ENCODE measurements around the gene SIN3A. TPM values are rescaled to one million over a fixed set of nuclear protein-coding genes. Genes with fewer than 3 reads are reported as not detected.
"Not testable (repeated sequence)": the region's sequence is repeated elsewhere in the genome, so short reads cannot be mapped to it uniquely, and the experiment has no call there.

SIN3A gene
- polyA plus RNA-seq, 3 donors, result 53.7 to 63.0 (median 57.7) TPM

DNA sequence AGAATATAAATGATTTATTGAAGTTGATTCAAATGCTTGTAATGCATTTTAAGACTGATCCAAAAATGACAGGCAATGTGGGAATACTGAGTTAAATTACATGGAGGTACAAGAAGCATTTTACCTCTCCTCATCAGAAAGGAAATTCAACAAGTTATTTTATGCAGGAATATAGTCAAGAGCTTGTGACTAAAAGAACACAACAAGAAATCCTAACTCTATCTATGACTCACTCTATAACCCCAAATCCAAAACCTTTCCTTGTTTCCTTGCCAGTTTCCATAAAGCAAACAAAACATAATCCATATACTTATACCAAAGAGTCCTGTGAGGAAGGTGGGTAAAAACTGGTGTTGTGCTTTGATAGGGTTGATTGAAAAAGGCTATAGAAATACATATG is 30.8 kb downstream of the SIN3A start:
- DNase-seq (ENCODE audit: extremely low read depth in 1 of 11, low read depth in 9 of 11, low spot score in 4 of 11), result no peak

DNA sequence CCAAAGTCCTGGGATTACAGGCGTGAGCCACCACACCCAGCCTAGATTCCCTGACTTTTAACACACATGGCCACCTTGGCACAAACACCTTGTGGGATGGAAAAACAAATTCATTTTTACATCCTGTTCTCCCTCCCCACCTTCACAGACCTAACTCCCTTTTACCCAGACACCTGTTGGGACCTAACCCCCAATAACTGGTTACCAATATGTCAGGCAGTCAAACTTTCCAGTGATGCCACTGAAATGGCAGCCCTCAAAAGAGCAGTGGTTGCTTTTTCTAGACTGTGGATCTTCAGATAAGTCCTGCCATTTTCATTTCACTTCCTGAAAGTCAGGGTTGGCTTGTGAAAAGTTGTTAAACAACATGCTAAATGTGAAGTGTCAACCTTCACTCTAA is 34.9 kb downstream of the SIN3A start:
- DNase-seq (ENCODE audit: extremely low read depth in 1 of 11, low read depth in 9 of 11, low spot score in 4 of 11), result no peak

DNA sequence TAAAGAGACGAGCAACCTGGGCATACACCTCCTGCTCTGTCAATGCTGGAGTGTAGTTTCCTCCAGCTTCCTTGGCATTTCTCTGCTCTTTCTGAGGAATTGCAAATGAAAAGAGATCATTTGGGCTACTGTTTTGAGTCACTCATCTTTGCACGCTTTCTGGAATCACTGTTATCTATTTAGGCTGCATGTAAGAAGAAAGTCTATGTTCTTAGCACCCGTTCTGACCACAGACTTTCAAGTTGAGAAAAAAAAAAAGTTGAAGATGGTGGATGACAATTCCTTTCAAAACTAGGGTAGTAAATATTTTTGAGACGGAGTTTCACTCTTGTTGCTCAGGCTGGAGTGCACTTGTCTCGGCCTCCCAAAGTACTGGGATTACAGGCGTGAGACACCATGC is 41.3 kb downstream of the SIN3A start:
- DNase-seq (ENCODE audit: extremely low read depth in 1 of 11, low read depth in 9 of 11, low spot score in 4 of 11), result no peak

DNA sequence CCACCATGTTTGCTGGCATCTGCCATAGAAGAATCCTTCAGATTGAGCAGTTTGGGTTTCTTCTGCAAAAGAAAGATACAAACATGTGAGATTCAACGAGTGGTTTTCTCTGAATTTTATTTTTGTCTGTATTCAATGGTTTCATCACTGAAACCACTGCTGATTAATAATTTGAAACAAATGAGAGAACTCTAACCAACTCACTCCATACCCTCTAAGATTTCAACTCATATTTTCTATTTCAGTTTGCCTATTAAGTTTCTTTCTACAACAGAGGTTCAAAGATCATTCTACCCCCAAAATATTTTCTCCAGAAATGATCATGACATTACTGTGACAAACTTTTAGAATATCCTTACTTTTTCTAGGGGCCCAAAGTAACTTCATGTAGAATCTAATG is 44.4 kb downstream of the SIN3A start:
- DNase-seq (ENCODE audit: extremely low read depth in 1 of 11, low read depth in 9 of 11, low spot score in 4 of 11), result no peak

DNA sequence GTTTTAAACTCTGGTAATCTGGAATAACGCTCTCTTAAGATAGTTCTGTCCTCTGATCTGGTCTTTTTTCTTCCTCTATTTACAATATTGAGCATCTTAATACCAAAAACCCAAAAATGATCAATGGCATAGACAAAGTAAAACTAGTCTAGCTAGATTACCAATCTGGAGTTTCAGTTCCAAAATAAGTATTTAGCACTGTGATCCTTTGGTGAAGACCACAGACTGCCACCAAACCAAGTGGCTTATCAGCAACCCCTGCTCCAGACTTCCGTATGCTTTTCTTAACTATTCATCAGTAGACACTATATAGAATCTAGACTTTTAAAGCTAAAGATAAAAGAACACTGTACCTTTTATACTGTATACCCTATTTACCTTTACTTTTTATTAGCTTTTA is 47.6 kb downstream of the SIN3A start:
- no peak for DNase-seq (ENCODE audit: extremely low read depth in 1 of 11, low read depth in 9 of 11, low spot score in 4 of 11)

DNA sequence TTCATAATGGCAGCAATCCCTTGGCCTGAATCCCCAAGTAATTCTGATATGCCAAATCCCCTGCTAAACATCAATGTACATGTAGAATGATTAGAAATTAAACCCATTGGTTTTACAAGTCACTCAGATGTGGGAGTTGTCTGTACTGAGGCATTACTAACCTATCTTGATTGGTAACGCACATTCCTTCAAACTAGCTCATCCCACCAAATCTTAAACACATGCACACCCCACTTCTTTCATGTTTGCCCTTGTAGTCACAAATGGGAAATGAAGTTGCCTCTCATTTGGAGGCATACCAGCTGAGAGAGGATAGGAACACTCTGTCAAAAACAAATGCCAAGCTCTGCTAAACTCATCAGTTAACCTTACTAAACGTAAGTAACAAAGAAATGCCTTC is 54.0 kb downstream of the SIN3A start:
- no peak for DNase-seq (ENCODE audit: extremely low read depth in 1 of 11, low read depth in 9 of 11, low spot score in 4 of 11)

DNA sequence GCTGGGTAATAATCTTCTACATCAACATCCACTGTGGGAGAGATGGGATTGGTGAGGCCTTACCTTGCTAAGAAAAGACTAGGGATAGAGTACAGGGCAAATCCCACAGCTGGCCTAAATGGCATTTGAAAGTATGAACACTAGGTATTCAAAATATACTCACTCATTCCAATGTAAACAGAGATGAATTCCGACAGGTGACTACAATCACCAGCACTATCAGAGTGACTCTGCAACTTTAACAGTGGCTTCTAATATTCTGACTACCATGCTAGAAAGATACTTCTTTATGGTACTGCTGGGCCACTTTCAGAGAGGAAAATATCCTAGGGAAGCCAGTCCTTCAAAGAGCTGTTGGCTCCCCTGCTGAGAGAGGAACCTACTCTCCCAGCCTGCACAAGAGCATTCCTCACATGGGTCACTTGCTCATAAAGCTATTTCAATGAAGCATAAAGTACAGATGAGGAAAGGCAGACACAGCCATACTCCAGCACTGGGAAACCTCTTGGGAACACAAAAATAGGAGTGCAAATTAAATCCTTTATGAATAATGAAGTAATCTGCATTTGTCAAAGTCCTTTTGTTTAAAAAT is 61.6 kb downstream of the SIN3A start:
- DNase-seq (ENCODE audit: extremely low read depth in 1 of 11, low read depth in 9 of 11, low spot score in 4 of 11), result no peak

DNA sequence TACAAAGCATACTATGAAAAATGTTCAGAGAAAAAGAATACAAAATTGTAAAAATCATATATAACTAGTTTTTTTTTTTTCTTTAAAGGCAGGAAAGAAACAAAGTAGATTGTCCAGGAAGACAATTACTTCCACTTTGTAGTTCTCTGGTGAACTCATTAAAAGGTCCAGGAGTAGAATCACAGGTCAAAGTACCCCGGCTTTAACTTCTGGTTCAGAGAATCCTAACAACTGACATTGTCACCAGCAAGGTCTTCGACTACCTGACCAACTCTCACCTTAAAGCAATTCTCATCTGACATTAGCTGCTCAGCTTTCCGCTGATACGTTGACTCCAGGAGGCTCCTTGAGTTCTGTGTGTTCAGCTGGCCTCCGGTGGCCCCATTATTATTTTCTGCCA is 67.5 kb downstream of the SIN3A start:
- not testable (repeated sequence) for DNase-seq (ENCODE audit: extremely low read depth in 1 of 11, low read depth in 9 of 11, low spot score in 4 of 11)

DNA sequence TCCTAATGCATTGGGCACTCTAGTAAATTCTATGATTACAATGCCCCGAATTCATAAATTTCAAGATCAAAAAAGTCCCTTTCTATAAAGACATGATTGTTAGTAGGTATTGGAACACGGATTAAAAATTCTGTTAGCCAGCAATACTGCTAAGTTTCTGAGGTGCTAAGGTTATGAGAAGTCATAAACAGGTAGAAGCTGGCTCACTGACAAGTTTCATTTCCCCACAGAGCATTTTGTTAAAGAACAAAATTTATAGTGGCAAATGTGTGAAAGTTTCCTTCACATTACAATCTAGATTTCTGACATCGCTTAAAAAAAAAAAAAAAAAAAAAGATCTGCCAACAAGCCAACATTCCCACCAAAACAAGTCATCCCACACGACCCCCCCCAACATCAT is 70.7 kb downstream of the SIN3A start:
- no peak for DNase-seq (ENCODE audit: extremely low read depth in 1 of 11, low read depth in 9 of 11, low spot score in 4 of 11)

DNA sequence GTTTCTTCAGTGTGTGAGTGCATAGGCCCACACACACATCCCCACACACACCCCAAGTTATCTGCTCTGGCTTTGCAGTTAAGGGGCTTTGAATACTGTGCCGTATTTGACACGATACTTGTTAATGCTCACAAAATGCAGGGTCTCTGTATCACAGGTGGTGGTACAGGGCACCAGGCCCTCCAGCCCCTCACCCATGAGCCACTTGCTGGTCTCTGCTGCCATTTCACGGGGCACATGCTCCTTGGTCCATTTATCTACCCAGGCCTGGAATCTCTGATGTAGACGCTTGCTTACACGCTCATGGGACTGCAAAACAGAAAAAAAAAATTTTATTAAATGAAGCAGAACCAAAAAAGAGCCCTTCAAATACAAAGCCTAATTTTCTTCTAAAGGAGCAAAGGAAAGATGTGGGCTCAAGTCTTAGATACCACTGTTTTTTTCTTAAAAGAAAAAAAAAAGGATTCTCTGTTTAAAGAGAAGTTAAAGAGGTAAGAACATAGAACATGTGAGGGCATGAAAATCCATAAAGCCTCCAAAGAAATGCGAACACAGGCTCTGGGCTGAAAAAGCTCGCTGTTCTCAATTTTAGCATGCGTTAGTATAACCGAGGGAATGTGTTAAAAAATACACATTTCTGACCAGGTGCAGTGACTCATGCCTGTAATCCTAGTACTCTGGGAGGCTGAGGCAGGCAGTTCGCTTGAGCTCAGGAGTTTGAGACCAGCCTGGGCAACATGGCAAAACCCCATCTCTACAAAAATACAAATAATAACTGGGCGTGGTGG is 79.4 kb downstream of the SIN3A start:
- no peak for DNase-seq (ENCODE audit: extremely low read depth in 1 of 11, low read depth in 9 of 11, low spot score in 4 of 11)

DNA sequence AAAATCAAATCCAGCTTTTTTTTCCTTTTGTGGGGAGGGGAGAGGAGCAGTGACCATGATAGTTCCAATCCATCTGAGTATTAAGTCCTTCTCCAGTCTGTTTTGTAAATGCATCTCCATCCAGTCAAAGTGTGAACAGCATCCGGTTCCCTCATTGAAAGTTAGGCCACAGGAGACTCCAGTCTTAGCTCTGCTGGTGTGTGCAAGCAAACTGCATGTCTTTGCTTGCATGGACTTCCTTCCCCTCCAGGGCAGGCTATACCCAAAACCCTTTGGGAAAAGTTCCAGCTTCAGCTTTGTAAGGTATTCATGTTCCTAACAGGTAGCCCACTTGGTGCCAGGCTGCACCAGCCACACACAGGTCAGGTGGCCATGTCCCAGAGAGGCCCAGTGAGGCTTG is 80.0 kb downstream of the SIN3A start:
- no peak for DNase-seq (ENCODE audit: extremely low read depth in 1 of 11, low read depth in 9 of 11, low spot score in 4 of 11)

DNA sequence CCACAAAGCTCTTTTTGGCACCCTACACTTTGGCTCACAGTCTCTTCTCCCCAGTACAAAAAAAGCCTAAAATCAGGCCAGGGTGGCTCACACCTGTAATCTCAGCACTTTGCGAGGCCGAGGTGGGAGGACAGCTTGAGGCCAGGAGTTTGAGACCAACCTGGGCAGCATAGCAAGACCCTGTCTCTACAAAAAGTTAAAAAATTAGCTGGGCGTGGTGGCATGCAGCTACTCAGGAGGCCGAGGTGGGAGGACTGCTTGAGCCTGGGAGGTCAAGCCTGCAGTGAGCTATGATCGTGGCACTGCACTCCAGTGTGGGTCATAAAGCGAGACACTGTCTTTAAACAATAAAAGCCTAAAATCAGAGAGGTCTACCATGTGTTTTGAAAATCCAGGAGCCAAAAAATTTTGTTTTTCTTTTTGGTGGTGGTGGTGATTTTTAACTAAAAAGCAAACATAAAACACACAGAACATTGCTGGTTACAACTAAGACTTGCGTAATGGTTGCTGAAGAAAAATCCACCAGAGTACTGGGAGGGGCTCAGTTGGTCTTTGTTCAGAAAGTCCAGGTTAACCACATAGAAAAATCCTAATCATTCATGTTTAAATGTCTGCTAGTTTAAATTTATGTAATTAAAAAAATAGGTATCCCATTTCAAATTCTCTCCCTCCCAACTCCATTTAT is 81.5 kb downstream of the SIN3A start:
- no peak for DNase-seq (ENCODE audit: extremely low read depth in 1 of 11, low read depth in 9 of 11, low spot score in 4 of 11)

DNA sequence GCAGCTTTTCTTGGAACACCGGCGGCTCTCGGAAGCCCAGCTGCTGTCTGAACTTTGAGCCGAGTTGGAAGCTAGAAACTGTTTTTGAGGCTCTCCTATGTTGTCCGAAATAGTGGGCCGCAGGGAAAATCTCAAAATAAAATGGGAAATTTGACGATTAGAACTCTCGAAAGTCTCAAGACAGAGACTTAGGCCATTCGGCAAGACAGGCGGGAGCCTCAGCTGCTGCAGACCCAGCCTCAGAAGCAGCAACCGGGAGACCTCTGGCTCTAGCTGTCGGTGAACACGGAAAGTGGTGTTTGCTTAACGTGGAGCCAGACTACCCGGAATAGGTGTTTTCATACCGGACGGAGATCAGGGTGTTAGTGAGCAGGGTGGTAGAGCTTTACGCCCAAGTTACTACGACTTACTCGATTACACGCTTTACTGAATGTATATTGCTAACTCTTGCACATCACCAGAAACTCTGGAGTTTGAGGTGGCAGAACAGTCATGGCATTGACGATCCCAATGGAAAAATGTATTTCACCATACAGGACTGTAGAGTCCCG is 82.7 kb downstream of the SIN3A start:
- no peak for DNase-seq (ENCODE audit: extremely low read depth in 1 of 11, low read depth in 9 of 11, low spot score in 4 of 11)

DNA sequence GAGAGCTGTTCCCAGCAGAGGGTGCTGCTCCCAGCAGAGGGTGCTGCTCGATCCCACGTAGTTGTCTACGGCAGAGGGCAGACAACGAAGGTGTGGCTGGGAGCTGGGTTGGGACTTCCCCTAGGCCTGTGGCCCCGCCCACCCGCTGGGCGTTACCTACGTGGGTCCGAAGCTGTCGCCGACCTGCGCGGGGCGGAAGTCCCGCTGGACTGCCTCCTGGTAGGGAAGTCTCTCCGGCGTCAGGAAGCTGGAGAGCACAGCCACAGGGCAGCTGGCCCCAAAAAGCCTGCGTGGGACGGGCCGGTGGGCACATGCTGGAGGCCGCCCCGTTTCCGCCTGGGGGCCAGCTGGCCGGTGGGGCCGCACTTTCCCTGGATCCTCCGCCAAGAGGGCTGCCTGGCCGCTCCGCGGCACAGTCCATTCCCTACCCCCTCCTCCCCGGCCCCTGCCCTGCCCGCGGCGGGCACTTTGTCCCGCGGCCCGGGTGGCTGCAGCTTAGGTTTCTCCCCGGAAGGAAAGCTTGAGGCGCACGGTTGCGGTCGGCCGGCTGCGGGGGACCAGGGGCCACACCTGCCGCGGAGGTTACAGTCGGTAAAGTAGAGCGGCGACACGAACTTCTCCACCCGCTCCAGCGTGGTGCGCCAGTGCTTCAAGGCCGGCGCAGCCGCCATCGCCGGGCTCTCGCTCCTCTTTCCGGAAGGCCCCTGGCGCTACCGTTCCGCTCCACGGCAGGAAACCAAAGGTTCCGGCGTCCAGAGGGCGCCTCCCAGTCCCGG is 83.4 kb downstream of the SIN3A start, which contains the start of gene MAN2C1:
Gene MAN2C1 (minus strand): TSS at position 695 of the 776 bp plus-strand sequence. CDS start 24 bp downstream, at position 671.
- DNase-seq (ENCODE audit: extremely low read depth in 1 of 11, low read depth in 9 of 11, low spot score in 4 of 11), result peak; percentile 75 to 95 (median 90)

DNA sequence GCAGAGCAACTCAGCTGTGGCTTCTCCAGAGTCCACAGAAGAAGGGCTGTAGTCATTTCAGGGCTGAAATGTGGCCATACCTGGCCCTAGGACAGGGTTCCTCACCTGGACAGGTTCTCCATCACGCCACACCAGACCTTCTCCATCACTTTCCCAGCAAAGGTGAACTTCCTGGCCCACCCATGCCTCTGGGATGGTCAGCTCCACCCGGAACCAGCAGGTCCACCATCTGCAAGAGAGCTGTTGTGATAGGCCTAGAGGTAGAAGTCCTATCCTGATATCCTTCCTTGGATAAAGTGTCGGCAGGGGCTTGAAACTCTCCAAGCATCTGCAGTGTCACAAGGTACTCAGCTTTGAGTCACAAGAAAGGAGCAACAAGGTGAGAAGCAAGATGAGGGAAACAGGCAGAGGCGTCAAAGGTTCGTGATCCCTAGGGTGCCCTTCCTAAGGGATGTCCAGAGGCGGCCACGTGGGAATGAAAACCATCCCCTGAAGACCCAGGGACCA is 84.0 kb downstream of the SIN3A start:
- peak in 1 of 11 donors; percentile 1 for DNase-seq (ENCODE audit: extremely low read depth in 1 of 11, low read depth in 9 of 11, low spot score in 4 of 11)

DNA sequence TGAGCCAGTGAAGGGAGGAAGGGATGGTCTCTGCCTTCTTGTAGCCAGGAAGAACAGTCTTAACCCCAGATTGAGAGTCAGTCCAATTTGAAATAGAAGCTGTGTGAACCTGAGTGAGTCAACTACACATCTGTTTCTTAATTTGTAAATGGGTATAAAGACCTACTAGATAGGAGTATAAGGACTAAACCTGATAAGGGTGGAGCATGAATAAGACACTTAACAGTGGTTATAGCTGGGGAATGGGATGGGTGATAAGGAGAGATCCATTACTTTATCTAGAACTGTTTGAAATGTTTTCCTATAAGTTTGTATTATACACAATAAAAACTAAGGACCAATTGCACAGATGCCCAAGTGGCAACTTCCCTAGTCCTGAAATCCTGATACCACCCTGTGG is 84.5 kb downstream of the SIN3A start:
- DNase-seq (ENCODE audit: extremely low read depth in 1 of 11, low read depth in 9 of 11, low spot score in 4 of 11), result no peak

DNA sequence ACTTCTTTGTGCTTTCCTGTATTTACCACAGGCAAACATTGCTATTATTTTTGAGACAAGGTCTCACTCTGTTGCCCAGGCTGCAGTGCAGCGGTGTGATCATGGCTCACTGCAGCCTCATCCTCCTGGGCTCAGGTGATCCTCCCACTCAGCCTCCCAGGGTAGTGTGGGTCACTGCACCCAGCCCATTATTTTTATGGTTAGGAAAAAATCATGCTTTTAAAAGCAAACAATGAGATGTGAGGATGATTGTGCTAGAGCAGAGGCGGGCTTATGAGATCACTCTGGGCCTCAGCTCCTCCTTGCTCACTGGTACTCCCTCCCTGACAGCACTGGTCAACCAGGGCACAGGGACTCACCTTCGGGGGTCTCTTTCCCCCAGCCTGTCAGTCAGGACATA is 85.3 kb downstream of the SIN3A start:
- DNase-seq (ENCODE audit: extremely low read depth in 1 of 11, low read depth in 9 of 11, low spot score in 4 of 11), result no peak

DNA sequence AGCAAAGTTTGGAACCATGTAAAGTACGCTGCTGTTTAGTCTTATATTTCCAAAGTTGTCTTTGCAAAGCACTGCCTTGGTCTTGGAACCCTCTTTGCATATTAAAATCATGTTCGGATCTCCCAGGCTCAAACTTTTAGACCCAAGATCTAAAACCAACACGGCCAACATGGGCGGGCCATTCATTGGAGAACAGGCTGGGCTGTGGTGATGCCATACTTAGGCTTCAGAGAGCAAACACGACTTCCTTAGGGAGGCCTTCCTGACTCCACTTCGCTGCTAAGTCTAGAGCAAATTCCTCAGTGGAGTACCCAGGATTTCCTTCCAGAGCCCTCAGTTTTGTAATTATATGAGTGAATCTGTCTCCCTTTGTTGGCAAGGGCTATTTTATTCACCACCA is 86.6 kb downstream of the SIN3A start:
- no peak for DNase-seq (ENCODE audit: extremely low read depth in 1 of 11, low read depth in 9 of 11, low spot score in 4 of 11)

DNA sequence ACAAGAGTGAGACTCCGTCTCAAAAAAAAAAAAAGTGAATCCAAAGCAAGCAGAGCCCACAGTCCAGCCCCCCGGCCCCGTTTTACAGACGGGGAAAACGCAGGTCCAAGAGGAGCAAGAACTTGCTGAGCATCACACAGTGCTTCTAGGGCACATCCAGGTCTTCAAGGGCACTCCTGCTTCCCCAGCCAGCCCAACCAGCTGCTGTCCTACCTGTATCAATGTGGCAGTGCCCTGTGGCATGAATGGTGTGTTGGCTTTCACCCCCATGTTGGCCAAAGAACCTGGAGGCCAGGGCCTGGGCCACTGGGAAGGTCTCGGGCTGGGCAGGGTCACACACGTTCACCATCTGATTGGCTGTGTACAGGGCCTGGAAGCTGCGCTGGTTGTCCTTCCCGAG is 87.7 kb downstream of the SIN3A start:
- DNase-seq (ENCODE audit: extremely low read depth in 1 of 11, low read depth in 9 of 11, low spot score in 4 of 11), result no peak

Data from renal cortex interstitium (tissue), 11 donors.